ENCODE data around the gene BOC.

The BOC gene

DNA sequence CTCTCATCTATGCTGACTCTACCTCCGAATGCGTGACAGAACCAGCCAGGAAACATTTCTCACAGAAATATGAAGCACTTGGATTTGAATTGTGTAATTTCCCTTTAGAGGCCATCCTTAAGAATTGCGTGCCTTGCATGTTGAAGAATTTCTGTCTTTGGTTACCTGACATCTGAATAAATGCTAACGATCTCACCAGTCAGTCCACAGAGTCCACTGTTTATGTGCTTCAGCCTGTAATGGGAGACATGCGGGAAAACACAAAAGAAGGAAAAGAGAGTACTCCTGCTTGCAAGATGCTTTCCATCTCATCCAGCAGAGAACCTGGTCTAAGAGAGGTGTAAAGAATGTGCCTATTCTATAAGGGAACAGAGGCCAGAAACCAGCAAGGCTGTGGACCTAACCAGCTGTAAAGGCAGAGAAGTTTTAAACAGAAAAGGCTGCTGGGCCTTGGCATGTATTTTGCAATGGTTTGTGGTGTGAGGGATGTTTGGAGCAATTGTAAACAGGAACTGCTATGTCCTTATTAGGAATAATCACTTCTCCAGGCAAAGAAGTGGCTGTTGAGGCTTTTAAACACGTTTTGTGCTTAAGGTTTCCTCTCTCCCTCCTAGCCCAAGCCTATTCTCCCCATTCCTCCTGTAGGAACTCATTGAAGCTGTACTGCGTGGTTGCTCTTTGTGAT lies 36.4 kb upstream of the BOC start:
- H3K4me3 ChIP-seq (ENCODE audit: low read length), result no peak overlapping the region
- DNase-seq (ENCODE audit: low read depth), result no peak
- TF ChIP-seq, protein P1, sequence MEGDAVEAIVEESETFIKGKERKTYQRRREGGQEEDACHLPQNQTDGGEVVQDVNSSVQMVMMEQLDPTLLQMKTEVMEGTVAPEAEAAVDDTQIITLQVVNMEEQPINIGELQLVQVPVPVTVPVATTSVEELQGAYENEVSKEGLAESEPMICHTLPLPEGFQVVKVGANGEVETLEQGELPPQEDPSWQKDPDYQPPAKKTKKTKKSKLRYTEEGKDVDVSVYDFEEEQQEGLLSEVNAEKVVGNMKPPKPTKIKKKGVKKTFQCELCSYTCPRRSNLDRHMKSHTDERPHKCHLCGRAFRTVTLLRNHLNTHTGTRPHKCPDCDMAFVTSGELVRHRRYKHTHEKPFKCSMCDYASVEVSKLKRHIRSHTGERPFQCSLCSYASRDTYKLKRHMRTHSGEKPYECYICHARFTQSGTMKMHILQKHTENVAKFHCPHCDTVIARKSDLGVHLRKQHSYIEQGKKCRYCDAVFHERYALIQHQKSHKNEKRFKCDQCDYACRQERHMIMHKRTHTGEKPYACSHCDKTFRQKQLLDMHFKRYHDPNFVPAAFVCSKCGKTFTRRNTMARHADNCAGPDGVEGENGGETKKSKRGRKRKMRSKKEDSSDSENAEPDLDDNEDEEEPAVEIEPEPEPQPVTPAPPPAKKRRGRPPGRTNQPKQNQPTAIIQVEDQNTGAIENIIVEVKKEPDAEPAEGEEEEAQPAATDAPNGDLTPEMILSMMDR (IDR thresholded peaks at IDR 0.05; ENCODE audit: insufficient read depth, low read depth, low read length, missing control alignments), result no peak

DNA sequence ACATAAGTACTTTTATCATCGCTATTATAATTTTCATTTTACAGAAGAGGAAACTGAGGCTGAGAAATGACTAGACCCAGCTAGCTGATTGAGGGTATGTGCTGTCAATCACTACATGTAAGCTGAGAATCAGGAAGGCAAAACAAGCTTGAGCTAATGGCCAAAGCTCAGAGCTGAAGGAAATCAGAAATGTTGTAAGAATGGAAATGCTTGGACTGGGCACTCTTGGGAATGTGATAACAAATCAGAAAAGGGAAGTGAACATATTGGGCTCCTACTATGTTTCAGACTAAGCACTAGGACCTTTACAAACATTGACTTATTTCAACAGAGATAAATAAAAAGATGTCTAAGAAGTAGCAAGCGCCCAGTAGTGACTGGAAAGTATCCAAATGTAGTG lies 33.8 kb upstream of the BOC start:
- H3K4me3 ChIP-seq (ENCODE audit: low read length), result no peak overlapping the region
- no peak for DNase-seq (ENCODE audit: low read depth)
- TF ChIP-seq, protein P1 (IDR thresholded peaks at IDR 0.05; ENCODE audit: insufficient read depth, low read depth, low read length, missing control alignments), result no peak

DNA sequence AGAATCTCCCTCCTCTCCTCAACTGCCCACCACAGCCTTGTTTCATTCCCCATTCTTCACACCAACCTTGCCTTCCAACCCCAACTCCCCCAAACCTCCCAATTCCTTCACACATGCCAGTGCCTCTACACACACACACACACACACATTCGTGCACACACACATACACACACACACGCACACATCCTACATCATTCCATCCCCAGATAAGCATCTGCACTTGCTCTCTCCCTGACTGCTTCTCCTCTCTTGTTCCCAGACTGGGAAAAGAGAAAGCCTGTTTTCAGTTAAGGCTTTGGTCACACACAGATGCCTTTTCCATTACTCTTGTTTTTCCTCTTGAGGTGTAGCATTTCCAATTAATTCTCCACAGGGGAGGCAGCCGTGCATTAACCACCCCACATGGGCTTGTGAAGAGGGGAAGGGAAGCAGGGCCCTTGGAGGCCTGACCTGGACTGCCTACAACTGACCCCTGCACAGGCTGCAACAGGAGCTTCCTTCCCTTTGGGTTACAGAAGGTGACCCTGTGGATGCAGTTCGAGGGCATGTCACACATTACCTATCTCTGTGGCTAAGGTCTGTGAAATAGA lies 32.0 kb upstream of the BOC start:
- no peak overlapping the region for H3K4me3 ChIP-seq (ENCODE audit: low read length)
- DNase-seq (ENCODE audit: low read depth), result no peak
- TF ChIP-seq, protein P1 (IDR thresholded peaks at IDR 0.05; ENCODE audit: insufficient read depth, low read depth, low read length, missing control alignments), result no peak

DNA sequence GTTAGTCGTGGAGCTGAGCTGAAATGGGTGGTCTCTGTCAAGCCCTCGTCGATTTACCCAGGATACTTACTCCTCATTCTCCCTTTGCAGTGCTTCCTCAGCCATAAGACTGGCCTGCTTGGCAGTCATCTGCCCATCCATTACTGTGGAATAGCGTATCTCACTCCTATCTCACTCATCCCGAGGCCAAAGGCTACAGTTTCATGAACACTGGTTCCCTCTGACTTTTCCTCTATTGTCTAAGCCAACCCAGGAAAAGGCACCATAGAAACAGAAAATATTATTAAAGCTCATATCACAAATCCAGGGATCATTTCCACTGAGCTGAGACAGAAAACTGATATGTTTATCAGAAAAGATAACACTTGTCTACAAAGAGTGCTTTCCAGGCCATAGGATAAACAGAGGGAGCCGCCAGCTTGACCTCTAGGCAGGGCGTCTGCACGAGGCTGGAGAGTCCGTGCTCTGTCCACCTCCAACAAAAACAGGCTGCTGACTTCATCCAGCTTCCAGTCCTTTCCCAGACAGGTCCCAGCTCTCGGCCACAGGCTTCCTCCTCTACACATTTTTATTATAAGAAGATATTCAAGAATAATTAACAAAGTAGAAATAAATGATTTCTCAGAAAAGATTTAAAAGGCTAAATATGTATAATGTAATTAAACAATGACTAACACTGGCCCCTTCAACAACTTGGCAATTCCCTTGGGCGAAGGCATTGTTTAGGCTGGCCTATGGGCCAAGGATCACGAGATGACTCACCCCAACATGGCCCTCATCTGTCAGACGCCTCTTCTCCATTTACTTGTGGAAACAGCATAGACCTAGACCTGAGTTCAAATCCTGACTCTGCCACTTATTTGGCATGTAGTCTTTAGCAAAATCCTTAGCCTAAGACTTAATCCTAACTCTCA lies 27.4 kb upstream of the BOC start:
- DNase-seq (ENCODE audit: low read depth), result no peak
- TF ChIP-seq, protein P1 (IDR thresholded peaks at IDR 0.05; ENCODE audit: insufficient read depth, low read depth, low read length, missing control alignments), result no peak
- no peak overlapping the region for H3K4me3 ChIP-seq (ENCODE audit: low read length)

DNA sequence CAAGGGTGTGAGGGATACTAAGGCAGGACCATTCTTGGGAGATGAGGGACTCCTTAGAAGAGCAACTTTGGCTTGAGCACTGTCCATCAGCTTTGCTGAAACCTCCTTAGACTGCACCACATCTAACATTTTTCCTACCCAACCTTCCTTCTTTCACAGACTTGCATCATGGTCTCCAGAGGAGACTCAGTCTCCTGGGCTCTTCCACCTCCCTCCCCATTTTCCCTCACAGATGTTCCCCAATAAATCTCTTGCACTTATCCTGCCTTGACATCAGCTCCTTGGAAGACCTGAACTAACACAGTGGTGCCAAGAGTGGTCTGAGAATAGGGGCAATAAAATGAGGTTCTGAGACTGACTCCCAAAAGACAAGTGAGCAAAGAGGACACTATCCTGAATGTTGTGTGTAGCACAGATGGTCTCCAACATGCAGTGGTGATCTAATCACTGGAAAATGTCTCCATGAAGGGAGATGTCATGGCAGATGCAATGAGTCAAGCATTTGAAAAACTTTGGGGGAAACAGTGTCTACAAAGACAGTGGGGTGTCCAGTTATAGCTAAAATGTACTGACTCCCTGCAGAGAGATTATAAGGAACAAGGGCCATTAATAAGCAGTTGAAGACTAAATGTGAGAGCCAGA lies 26.0 kb upstream of the BOC start:
- no peak for DNase-seq (ENCODE audit: low read depth)
- TF ChIP-seq, protein P1 (IDR thresholded peaks at IDR 0.05; ENCODE audit: insufficient read depth, low read depth, low read length, missing control alignments), result no peak
- no peak overlapping the region for H3K4me3 ChIP-seq (ENCODE audit: low read length)

DNA sequence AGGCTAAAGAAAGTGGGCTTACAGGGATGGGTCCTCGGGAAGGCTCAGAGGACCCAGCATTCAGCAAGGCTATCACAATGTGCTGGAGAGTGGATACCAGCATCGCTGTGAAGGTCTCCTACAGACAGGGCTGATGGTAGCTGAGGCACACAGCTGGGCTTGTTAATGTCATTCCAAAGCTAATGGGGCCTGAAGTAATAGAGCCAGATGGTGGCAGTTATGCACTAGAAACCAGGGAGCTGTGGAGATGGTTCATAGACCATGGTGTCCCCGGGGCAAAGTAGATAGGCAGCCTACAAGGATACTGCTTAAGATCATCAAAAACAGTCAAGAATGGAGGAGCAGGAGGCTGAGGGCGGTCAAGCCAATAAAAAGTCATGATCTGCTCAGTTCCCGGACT lies 24.8 kb upstream of the BOC start:
- no peak overlapping the region for H3K4me3 ChIP-seq (ENCODE audit: low read length)
- TF ChIP-seq, protein P1 (IDR thresholded peaks at IDR 0.05; ENCODE audit: insufficient read depth, low read depth, low read length, missing control alignments), result no peak
- no peak for DNase-seq (ENCODE audit: low read depth)
